WERI-Rb-1 (cell line): ENCODE measurements around the gene COL19A1.
A peak's percentile ranks its signal among the peaks of the same experiment; 100 is the strongest.

Experiments
- DNase-seq: peaks from one replicate; pipeline ENCODE4 v3.0.0-alpha.2; 2020
- H3K27ac ChIP-seq: fragments of 250-450 bp; sonication (Bioruptor Pico); 2 replicates; pipeline ENCODE4 v1.5.1; 2020; ENCODE audit warnings: mild to moderate bottlenecking, moderate library complexity
- H3K27me3 ChIP-seq: fragments of 250-450 bp; sonication (Bioruptor Pico); 2 replicates; pipeline ENCODE4 v1.5.1; 2021; ENCODE audit warnings: mild to moderate bottlenecking, low read depth, moderate library complexity; ENCODE audit not compliant: insufficient read depth, severe bottlenecking
- H3K36me3 ChIP-seq: fragments of 250-450 bp; sonication (Bioruptor Pico); 2 replicates; pipeline ENCODE4 v1.5.1; 2020; ENCODE audit warnings: mild to moderate bottlenecking, moderate library complexity
- H3K4me3 ChIP-seq: 2 replicates; pipeline ENCODE4 v1.5.1; 2011; ENCODE audit warnings: low read depth, mild to moderate bottlenecking, control low read depth, low read length
- H3K9me3 ChIP-seq: fragments of 250-450 bp; sonication (Bioruptor Pico); 2 replicates; pipeline ENCODE4 v1.5.1; 2021; ENCODE audit warnings: mild to moderate bottlenecking, moderate library complexity; ENCODE audit not compliant: severe bottlenecking
- CTCF ChIP-seq: IDR thresholded peaks from 2 replicates; pipeline ENCODE4 v1.5.1; 2011; ENCODE audit warnings: low read depth, mild to moderate bottlenecking, control low read depth, inconsistent platforms, low read length

The COL19A1 gene

GRCh38 chr6:70246118-70246517, 379.8 kb downstream of the COL19A1 start:
- Histone ChIP-seq H3K36me3 (no peaks in the 10 kb centered on the region), H3K27me3 (no peaks in the 10 kb centered on the region), H3K27ac (no peak overlapping the region), H3K4me3 (no peak overlapping the region), H3K9me3 (no peaks in the 10 kb centered on the region)
- no peak for DNase-seq
- TF ChIP-seq CTCF, result no peak

- H3K27ac ChIP-seq, result no peak overlapping the region
- H3K27me3 ChIP-seq, result no peaks in the 10 kb centered on the region
- H3K4me3 ChIP-seq, result no peak overlapping the region
- H3K36me3 ChIP-seq, result no peaks in the 10 kb centered on the region
- no peaks in the 10 kb centered on the region for H3K9me3 ChIP-seq
- TF ChIP-seq CTCF, result no peak
- no peak for DNase-seq
Observed at GRCh38 chr6:70252604-70253003, 386.2 kb downstream of the COL19A1 start.

GRCh38 chr6:70253923-70254322, 387.6 kb downstream of the COL19A1 start:
- Histone ChIP-seq H3K9me3 (no peaks in the 10 kb centered on the region), H3K36me3 (no peaks in the 10 kb centered on the region), H3K4me3 (no peak overlapping the region), H3K27ac (peak overlapping the region; percentile 54), H3K27me3 (no peaks in the 10 kb centered on the region)
- DNase-seq, result no peak
- TF ChIP-seq CTCF, result no peak

GRCh38 chr6:70254784-70255183, 388.4 kb downstream of the COL19A1 start:
- no peak overlapping the region; the same call in 1 of the 2 replicates for H3K27ac ChIP-seq
- no peaks in the 10 kb centered on the region for H3K27me3 ChIP-seq
- no peak for TF ChIP-seq CTCF
- H3K4me3 ChIP-seq, result no peak overlapping the region
- H3K36me3 ChIP-seq, result no peaks in the 10 kb centered on the region
- no peaks in the 10 kb centered on the region for H3K9me3 ChIP-seq
- no peak for DNase-seq

GRCh38 chr6:70257768-70258273, 391.5 kb downstream of the COL19A1 start:
- no peak overlapping the region for H3K27ac ChIP-seq
- no peak for TF ChIP-seq CTCF
- no peak for DNase-seq
- no peaks in the 10 kb centered on the region for H3K36me3 ChIP-seq
- H3K27me3 ChIP-seq, result no peaks in the 10 kb centered on the region
- H3K9me3 ChIP-seq, result no peaks in the 10 kb centered on the region
- no peak overlapping the region for H3K4me3 ChIP-seq

- TF ChIP-seq CTCF, result no peak
- Histone ChIP-seq H3K36me3 (no peaks in the 10 kb centered on the region), H3K4me3 (no peak overlapping the region), H3K27ac (no peak overlapping the region), H3K9me3 (no peaks in the 10 kb centered on the region), H3K27me3 (no peaks in the 10 kb centered on the region)
- no peak for DNase-seq
Observed at GRCh38 chr6:70258483-70258882, 392.1 kb downstream of the COL19A1 start.
